SU-DHL-6 (cell line): ENCODE results near the gene KRT14.
"Not testable (repeated sequence)": the region's sequence is repeated elsewhere in the genome, so short reads cannot be mapped to it uniquely, and the experiment has no call there.

Experiments used
- EZH2phosphoT487 ChIP-seq: fragments of 200-600 bp; sonication (generic), shearing (Covaris generic); conservative IDR thresholded peaks from 2 replicates; pipeline ENCODE4 v1.6.1; 2018; ENCODE audit warnings: mild to moderate bottlenecking, antibody characterized with exemption, low read length, moderate library complexity, mixed read lengths
- TF ChIP-seq, protein P1 (sequence below): fragments of 200-600 bp; sonication (generic); IDR thresholded peaks from one replicate; pipeline ENCODE4 v1.5.1; 2017; ENCODE audit warnings: antibody characterized with exemption, mild to moderate bottlenecking, low read length, moderate library complexity; ENCODE audit not compliant: insufficient read depth, poor library complexity, severe bottlenecking

DNA sequence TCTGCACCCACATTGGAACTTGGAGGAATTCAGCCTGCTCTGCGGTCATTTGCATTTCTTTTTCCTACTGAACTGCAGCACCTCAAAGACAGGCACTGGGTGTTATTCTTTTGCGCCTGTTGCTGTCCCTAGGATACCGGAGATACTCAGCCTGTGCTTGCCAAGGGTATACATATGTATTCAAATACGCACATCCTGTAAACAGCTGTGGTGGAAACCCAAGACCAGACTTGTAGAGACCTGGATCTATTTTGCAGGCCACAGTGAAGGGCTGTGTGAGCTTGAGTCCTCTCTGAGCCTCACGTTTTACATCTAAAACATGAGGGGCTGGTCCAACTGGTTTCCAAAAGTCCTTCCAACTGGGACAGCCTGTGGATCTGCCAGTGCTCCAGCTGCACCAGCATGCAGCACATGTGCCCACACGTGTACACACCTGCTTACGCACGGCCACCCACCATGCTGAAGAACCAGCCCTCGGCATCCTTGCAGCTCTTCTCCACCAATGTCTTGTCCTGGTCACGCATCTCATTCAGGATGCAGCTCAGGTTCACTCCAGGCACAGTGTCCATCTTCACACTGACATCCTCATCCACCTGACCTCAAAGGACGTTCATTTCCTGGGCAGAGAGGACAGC is 42.0 kb upstream of the KRT14 start:
- TF ChIP-seq, protein P1, sequence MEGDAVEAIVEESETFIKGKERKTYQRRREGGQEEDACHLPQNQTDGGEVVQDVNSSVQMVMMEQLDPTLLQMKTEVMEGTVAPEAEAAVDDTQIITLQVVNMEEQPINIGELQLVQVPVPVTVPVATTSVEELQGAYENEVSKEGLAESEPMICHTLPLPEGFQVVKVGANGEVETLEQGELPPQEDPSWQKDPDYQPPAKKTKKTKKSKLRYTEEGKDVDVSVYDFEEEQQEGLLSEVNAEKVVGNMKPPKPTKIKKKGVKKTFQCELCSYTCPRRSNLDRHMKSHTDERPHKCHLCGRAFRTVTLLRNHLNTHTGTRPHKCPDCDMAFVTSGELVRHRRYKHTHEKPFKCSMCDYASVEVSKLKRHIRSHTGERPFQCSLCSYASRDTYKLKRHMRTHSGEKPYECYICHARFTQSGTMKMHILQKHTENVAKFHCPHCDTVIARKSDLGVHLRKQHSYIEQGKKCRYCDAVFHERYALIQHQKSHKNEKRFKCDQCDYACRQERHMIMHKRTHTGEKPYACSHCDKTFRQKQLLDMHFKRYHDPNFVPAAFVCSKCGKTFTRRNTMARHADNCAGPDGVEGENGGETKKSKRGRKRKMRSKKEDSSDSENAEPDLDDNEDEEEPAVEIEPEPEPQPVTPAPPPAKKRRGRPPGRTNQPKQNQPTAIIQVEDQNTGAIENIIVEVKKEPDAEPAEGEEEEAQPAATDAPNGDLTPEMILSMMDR, result not testable (repeated sequence)
- not testable (repeated sequence) for TF ChIP-seq EZH2phosphoT487
